ENCODE measurements around the gene ITGA1. TPM values are rescaled to one million over a fixed set of nuclear protein-coding genes. Genes with fewer than 3 reads are reported as not detected.

ITGA1 gene
- total RNA-seq, 2 experiments from 2014 or later: not detected

DNA sequence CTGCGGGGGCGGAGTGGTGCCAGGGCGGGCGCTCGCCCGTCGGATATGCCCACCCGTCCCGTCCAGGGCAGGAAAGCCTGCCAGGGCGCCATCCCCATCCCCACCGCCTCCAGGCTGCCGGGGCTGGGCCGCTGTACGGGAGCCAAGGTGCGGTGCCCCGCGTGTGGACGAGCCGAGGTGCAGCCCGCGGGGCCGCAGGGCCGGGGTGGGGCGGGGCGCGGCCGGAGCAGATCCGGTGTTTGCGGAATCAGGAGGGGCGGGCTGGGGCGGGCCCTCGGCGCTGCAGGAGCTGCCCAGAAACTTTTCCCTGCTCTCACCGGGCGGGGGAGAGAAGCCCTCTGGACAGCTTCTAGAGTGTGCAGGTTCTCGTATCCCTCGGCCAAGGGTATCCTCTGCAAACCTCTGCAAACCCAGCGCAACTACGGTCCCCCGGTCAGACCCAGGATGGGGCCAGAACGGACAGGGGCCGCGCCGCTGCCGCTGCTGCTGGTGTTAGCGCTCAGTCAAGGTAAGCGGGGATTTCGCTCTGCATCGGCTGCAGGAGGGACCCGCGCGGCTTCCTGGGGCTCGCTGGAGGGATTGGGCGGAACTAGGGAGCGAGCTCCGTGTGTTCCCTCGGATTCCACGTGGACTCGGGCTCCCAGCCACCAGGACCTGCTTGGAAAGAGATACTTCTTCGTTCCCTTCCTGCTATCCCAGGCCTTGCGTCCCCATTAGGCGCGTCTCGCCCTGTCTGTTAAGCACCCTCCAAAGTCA, 201.5 kb downstream of the ITGA1 start, which contains the start of gene ITGA2:
Gene ITGA2, plus strand, starts transcription at position 328 of the 756 bp plus-strand sequence. Its CDS starts 117 bp downstream, at position 445.
- Histone ChIP-seq H2AFZ (ENCODE audit: low read length) (no peak within 1 kb of the TSS), H3K79me2 (ENCODE audit: insufficient read depth, low read depth, low read length) (no peaks in the 10 kb centered on the region), H3K9me2 (ENCODE audit: insufficient read depth, low read length) (no peaks in the 10 kb centered on the region), H3K4me2 (ENCODE audit: low read length) (no peak within 1 kb of the TSS; the same call in 1 of the 2 replicates), H3K4me1 (ENCODE audit: insufficient read depth, low read length, poor library complexity, severe bottlenecking) (no peaks in the 10 kb centered on the region), H3K27ac (ENCODE audit: low read depth, low read length, poor library complexity, severe bottlenecking) (no peak within 1 kb of the TSS), H3K4me3 (ENCODE audit: low read depth, low read length, poor library complexity, severe bottlenecking) (no peak within 1 kb of the TSS), H3K9me3 (ENCODE audit: low read length) (no peaks in the 10 kb centered on the region), H4K20me1 (ENCODE audit: insufficient read depth, low read length) (no peaks in the 10 kb centered on the region), H3K36me3 (ENCODE audit: insufficient read depth, low read length) (no peaks in the 10 kb centered on the region)
- no peak for DNase-seq (ENCODE audit: low spot score)
- ChIA-PET POLR2A (no interaction called here), CTCF (ENCODE audit: unreplicated experiment) (no interaction called here)
- no TSS peak for BruUV-seq (replicated peaks)
- intact Hi-C loops (cut with micrococcal nuclease; ENCODE audit: unreplicated experiment): no loop called here
- no peak for TF ChIP-seq EZH2phosphoT487 (IDR thresholded peaks at IDR 0.05; ENCODE audit: borderline replicate concordance, low read depth, low read length)
- TF ChIP-seq, protein P1, sequence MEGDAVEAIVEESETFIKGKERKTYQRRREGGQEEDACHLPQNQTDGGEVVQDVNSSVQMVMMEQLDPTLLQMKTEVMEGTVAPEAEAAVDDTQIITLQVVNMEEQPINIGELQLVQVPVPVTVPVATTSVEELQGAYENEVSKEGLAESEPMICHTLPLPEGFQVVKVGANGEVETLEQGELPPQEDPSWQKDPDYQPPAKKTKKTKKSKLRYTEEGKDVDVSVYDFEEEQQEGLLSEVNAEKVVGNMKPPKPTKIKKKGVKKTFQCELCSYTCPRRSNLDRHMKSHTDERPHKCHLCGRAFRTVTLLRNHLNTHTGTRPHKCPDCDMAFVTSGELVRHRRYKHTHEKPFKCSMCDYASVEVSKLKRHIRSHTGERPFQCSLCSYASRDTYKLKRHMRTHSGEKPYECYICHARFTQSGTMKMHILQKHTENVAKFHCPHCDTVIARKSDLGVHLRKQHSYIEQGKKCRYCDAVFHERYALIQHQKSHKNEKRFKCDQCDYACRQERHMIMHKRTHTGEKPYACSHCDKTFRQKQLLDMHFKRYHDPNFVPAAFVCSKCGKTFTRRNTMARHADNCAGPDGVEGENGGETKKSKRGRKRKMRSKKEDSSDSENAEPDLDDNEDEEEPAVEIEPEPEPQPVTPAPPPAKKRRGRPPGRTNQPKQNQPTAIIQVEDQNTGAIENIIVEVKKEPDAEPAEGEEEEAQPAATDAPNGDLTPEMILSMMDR (conservative IDR thresholded peaks at IDR 0.05; ENCODE audit: low read length): no peak

DNA sequence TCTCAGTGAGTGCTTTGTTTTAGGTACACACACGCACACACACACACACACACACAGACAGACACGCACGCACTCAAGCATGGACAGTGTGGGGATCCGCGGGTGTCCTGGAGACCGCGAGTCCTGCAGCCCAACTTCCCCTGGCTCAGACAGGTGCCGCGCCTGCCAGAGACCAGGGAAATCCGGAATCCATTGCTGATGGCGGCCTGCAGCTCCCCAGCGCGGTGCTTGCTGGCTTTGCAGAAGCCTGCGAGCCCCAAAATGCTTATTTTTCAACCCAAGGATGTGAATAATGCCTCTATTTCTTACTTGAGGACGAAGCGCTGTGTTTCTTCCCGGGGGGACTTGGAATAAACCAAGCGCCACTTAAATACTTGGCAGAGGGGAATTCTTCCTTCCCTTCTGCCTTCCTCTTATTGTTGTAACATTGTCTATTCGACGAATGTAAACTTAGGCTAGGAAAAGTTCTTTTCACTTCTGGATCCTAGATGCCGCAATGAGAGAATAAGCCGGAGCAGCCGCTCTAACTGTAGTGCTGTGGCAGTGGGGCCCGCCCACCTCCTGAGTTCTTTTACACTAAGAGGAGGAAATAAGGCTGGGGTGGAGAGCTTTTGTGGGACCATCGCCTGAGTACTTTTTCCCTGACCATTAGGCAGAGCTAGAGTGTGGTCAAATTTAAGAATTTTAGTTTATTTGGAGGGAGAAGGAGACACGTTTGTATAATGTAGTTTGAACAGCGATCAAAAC, 202.2 kb downstream of the ITGA1 start:
- POLR2A ChIA-PET: interaction anchor here (1.5 kb wide), 1 partner anchor 11 kb away, joined by 4 read pairs; no protein-coding TSS in a partner anchor
- H3K36me3 ChIP-seq (ENCODE audit: insufficient read depth, low read length): no peaks in the 10 kb centered on the region
- H3K4me1 ChIP-seq (ENCODE audit: insufficient read depth, low read length, poor library complexity, severe bottlenecking): no peaks in the 10 kb centered on the region
- H4K20me1 ChIP-seq (ENCODE audit: insufficient read depth, low read length): no peaks in the 10 kb centered on the region
- H3K4me3 ChIP-seq (ENCODE audit: low read depth, low read length, poor library complexity, severe bottlenecking): no peak overlapping the region
- no peak overlapping the region for H3K27ac ChIP-seq (ENCODE audit: low read depth, low read length, poor library complexity, severe bottlenecking)
- H3K4me2 ChIP-seq (ENCODE audit: low read length): no peak overlapping the region; the same call in 1 of the 2 replicates
- intact Hi-C loops (cut with micrococcal nuclease; ENCODE audit: unreplicated experiment): no loop called here
- no peak overlapping the region for H2AFZ ChIP-seq (ENCODE audit: low read length)
- no TSS peak for BruUV-seq (replicated peaks)
- no peak for TF ChIP-seq EZH2phosphoT487 (IDR thresholded peaks at IDR 0.05; ENCODE audit: borderline replicate concordance, low read depth, low read length)
- TF ChIP-seq, protein P1 (conservative IDR thresholded peaks at IDR 0.05; ENCODE audit: low read length): no peak
- no peaks in the 10 kb centered on the region for H3K79me2 ChIP-seq (ENCODE audit: insufficient read depth, low read depth, low read length)
- no peak for DNase-seq (ENCODE audit: low spot score)
- H3K9me2 ChIP-seq (ENCODE audit: insufficient read depth, low read length): no peaks in the 10 kb centered on the region
- CTCF ChIA-PET (ENCODE audit: unreplicated experiment): no interaction called here
- no peaks in the 10 kb centered on the region for H3K9me3 ChIP-seq (ENCODE audit: low read length)

Measured in OCI-LY7 (cell line).